A549 treated with CORT108297 at 1 μM for 4 hours (cell line): ENCODE data around the gene STAG1. TPM values are rescaled to one million over a fixed set of nuclear protein-coding genes. Genes with fewer than 3 reads are reported as not detected.

Experiments used
- total RNA-seq: library from RNA; stranded (reverse); fragments of 200-300 nt; extraction: Qiagen RNA extraction; gene quantifications from 5 replicates; pipeline ENCODE4 v1.2.3, GENCODE V29; 2022

Gene STAG1
- 8.0 to 11.8 TPM (median 9.4 TPM) in 5 replicates for total RNA-seq

GRCh38 chr3:136752172-136752421 is at the start of gene STAG1:
TSS of gene STAG1 (minus strand) at chr3:136752378. CDS start at chr3:136630898, 121,480 bp downstream.

Other genes starting within 250 kb of the STAG1 start
- gene SLC35G2, start 66.7 kb upstream of the STAG1 start, total RNA-seq = 25.5 to 30.9 TPM (median 28.9 TPM) in 5 replicates
- 25.0 to 30.6 TPM (median 26.8 TPM) in 5 replicates for gene NCK1, start 109.8 kb upstream of the STAG1 start, total RNA-seq
- 0.59 to 0.91 TPM (median 0.83 TPM) in 5 replicates for gene IL20RB, start 205.6 kb upstream of the STAG1 start, total RNA-seq